Measurements from ENCODE around the gene AMOTL1.

GRCh38 chr11:94767701-94768601, at the start of gene AMOTL1:
- TF ChIP-seq POLR2A (IDR thresholded peaks at IDR 0.05; ENCODE audit: low read depth, low read length) (no peak), PAX5 (IDR thresholded peaks at IDR 0.05; ENCODE audit: insufficient read depth, low read length, severe bottlenecking) (no peak), POLR2AphosphoS5 (IDR thresholded peaks at IDR 0.05; ENCODE audit: low read depth, low read length) (no peak), TAF1 (IDR thresholded peaks at IDR 0.05; ENCODE audit: low read depth, low read length) (no peak), SPI1 (IDR thresholded peaks at IDR 0.05; ENCODE audit: low read depth, low read length) (no peak)
